ENCODE results near the gene ATE1. TPM values are rescaled to one million over a fixed set of nuclear protein-coding genes. Genes with fewer than 3 reads are reported as not detected.

Gene ATE1
- total RNA-seq, 1 donor from 2014 or later = 35.4 TPM

DNA sequence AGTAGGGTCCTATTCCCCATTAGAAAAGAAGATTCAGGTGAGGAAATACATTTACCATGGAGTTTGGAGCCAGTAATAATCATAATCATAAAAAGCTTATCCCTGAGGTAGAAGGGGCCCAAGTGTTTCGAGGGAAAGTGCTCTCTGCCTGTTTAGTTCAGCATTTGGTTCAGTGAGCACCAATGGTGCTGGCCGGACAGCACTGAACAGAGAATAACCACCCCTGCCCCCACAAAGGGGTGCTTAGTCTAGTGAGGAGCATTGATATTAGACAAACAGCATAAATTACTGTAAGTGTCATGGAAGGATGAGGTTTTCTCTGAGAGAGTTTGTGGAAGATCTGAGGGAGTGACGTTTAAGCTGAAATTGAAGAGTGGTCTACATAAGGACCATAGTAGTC lies 21.6 kb upstream of the ATE1 start:
- peaks cover 18% of the 10 kb centered on the region for H3K36me3 Mint-ChIP-seq
- H3K9me3 Mint-ChIP-seq = no peaks in the 10 kb centered on the region
- no peak overlapping the region for H3K4me3 Mint-ChIP-seq
- no peak for DNase-seq (ENCODE audit: extremely low spot score, unreplicated experiment)
- TF ChIP-seq, protein P1, sequence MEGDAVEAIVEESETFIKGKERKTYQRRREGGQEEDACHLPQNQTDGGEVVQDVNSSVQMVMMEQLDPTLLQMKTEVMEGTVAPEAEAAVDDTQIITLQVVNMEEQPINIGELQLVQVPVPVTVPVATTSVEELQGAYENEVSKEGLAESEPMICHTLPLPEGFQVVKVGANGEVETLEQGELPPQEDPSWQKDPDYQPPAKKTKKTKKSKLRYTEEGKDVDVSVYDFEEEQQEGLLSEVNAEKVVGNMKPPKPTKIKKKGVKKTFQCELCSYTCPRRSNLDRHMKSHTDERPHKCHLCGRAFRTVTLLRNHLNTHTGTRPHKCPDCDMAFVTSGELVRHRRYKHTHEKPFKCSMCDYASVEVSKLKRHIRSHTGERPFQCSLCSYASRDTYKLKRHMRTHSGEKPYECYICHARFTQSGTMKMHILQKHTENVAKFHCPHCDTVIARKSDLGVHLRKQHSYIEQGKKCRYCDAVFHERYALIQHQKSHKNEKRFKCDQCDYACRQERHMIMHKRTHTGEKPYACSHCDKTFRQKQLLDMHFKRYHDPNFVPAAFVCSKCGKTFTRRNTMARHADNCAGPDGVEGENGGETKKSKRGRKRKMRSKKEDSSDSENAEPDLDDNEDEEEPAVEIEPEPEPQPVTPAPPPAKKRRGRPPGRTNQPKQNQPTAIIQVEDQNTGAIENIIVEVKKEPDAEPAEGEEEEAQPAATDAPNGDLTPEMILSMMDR (conservative IDR thresholded peaks at IDR 0.05) = no peak
- no peaks in the 10 kb centered on the region for H3K27me3 Mint-ChIP-seq
- peaks cover 10% of the 10 kb centered on the region for H3K4me1 Mint-ChIP-seq (ENCODE audit: unreplicated experiment)
- H3K27ac Mint-ChIP-seq = no peak overlapping the region

- no peaks in the 10 kb centered on the region for H3K27me3 Mint-ChIP-seq
- no peak overlapping the region for H3K27ac Mint-ChIP-seq
- H3K4me3 Mint-ChIP-seq = no peak overlapping the region
- H3K9me3 Mint-ChIP-seq = no peaks in the 10 kb centered on the region
- H3K36me3 Mint-ChIP-seq = peaks cover 18% of the 10 kb centered on the region
- H3K4me1 Mint-ChIP-seq (ENCODE audit: unreplicated experiment) = peaks cover 10% of the 10 kb centered on the region
- TF ChIP-seq, protein P1 (conservative IDR thresholded peaks at IDR 0.05) = no peak
- DNase-seq (ENCODE audit: extremely low spot score, unreplicated experiment) = no peak
Measured at GRCh38 chr10:121949049-121949448, 21.2 kb upstream of the ATE1 start.

DNA sequence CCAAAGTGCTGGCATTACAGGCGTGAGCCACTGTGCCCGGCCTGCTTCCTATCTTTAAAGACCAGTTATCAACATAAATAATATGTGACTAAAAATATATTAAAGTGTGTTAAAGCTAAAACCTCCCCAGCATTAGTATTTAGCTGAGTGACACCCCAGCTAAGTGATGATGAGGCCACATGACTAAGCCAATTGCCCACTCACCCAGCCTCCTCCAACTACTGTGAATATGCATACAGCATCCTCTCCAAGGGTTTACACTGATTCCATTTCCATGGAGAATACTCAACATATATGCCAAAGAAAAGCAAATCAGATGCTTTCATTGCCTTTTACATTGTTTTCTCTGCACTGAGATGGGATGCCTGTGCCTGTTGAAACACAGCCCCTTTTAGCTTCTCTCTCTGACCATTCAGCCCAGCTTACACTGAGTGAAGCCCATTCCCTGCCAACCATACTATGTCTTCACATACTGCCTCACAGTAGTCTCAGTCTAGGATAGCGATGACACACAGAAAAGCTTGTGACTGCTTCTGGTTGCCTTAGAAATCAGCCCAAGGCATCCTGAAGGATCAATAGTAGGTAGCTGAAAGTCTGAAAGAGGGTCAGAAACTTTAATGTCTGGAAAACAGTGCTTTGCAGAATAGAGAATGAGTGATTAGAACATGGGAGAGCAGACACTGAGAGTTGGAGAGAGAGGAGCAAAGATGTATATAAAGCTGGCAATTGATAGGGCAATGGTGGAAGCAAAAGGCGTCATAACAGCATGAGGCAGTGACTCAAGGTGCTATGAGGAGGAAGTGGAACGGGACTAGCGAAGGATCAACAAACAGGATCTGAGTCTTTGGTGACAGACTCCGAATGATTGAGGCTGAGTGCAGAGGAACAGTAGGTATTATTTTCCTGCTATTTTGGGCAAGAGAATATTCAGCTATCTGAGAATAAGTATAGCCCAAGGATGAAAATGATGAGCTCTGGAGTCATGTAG lies 19.8 kb upstream of the ATE1 start:
- DNase-seq (ENCODE audit: extremely low spot score, unreplicated experiment) = no peak
- Mint-ChIP-seq H3K36me3 (peaks cover 10% of the 10 kb centered on the region), H3K9me3 (no peaks in the 10 kb centered on the region), H3K4me1 (ENCODE audit: unreplicated experiment) (peaks cover 15% of the 10 kb centered on the region), H3K27me3 (no peaks in the 10 kb centered on the region), H3K4me3 (no peak overlapping the region), H3K27ac (no peak overlapping the region)
- TF ChIP-seq, protein P1 (conservative IDR thresholded peaks at IDR 0.05) = no peak

DNA sequence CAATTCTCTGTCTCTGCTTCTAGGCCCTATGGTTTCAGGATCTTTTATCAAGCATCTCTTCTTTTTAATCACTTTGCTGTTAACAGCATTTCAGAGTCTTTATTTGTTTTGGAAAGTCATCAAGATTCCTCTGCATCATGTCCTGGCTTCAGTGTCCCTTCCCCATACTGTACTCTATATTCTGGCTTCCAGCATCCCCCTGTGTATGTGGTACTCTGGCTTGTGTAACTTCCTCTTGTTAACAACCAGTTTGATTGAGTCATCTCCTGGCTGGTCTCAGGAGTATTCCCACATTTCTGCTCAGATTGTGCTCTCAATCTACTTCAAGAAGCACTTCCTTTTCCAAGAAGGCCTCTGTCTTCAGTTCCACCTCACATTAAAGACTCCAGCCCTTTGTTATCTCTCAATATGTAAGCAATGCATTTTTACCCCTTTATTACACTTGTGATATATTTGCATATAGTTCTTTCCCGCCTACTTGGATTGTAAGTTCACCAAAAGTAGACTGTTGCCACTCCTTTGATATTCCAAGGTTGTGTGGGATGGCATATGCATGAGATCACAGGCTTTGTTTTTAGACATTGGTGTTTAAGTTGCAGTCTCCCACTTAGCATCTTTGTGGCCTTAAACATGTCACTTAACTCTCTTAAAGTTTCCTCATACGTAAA lies 15.1 kb upstream of the ATE1 start:
- H3K27ac Mint-ChIP-seq = no peak overlapping the region
- peaks cover 6% of the 10 kb centered on the region for H3K9me3 Mint-ChIP-seq
- H3K36me3 Mint-ChIP-seq = peaks cover 7% of the 10 kb centered on the region
- H3K4me3 Mint-ChIP-seq = no peak overlapping the region
- H3K4me1 Mint-ChIP-seq (ENCODE audit: unreplicated experiment) = peaks cover 7% of the 10 kb centered on the region
- DNase-seq (ENCODE audit: extremely low spot score, unreplicated experiment) = no peak
- H3K27me3 Mint-ChIP-seq = no peaks in the 10 kb centered on the region
- TF ChIP-seq, protein P1 (conservative IDR thresholded peaks at IDR 0.05) = no peak

- DNase-seq (ENCODE audit: extremely low spot score, unreplicated experiment) = no peak
- TF ChIP-seq, protein P1 (conservative IDR thresholded peaks at IDR 0.05) = no peak
- H3K9me3 Mint-ChIP-seq = peaks cover 6% of the 10 kb centered on the region
- no peak overlapping the region for H3K27ac Mint-ChIP-seq
- H3K27me3 Mint-ChIP-seq = no peaks in the 10 kb centered on the region
- peaks cover 7% of the 10 kb centered on the region for H3K36me3 Mint-ChIP-seq
- H3K4me1 Mint-ChIP-seq (ENCODE audit: unreplicated experiment) = peaks cover 7% of the 10 kb centered on the region
- H3K4me3 Mint-ChIP-seq = no peak overlapping the region
Measured at GRCh38 chr10:121941532-121941931, 13.7 kb upstream of the ATE1 start.
